Tibial nerve (tissue), 4 donors: ENCODE data around the gene CAMK2G. TPM values are rescaled to one million over a fixed set of nuclear protein-coding genes. Genes with fewer than 3 reads are reported as not detected.

Source experiments
- DNase-seq, 2 donors: peaks; one replicate each; pipeline ENCODE4 v3.0.0-alpha.2; 2019; ENCODE audit warnings: low spot score in 2 of 2
- H3K27ac ChIP-seq, 4 donors: fragments of 200-600 bp; sonication (generic) in 3 of 4; one replicate each; pipeline ENCODE4 v1.5.1; 2017 to 2019; ENCODE audit warnings: mild to moderate bottlenecking in 1 of 4
- H3K27me3 ChIP-seq, 2 donors: fragments of 200-600 bp; sonication (generic) in 1 of 2; one replicate each; pipeline versions ENCODE4 v1.5.1 to v1.6.0; 2017 to 2019
- H3K36me3 ChIP-seq, 3 donors: fragments of 200-600 bp; sonication (generic); one replicate each; pipeline ENCODE4 v1.5.1; 2018 to 2019
- H3K4me1 ChIP-seq, 4 donors: fragments of 200-600 bp; sonication (generic) in 3 of 4; one replicate each; pipeline ENCODE4 v1.5.1; 2017 to 2019
- H3K4me3 ChIP-seq, 4 donors: fragments of 200-600 bp; sonication (generic) in 3 of 4; one replicate each; pipeline ENCODE4 v1.5.1; 2017 to 2019; ENCODE audit warnings: mild to moderate bottlenecking in 1 of 4, moderate library complexity in 1 of 4
- H3K9me3 ChIP-seq, 4 donors: fragments of 200-600 bp; sonication (generic) in 3 of 4; one replicate each; pipeline ENCODE4 v1.5.1; 2017 to 2019
- EP300 ChIP-seq, 2 donors: sonication (generic); formaldehyde crosslinking; IDR thresholded peaks; one replicate each; pipeline ENCODE4 v1.6.1; 2017; ENCODE audit warnings: antibody characterized with exemption in 2 of 2, mild to moderate bottlenecking in 1 of 2
- POLR2A ChIP-seq, 2 donors: fragments of 450-650 bp; IDR thresholded peaks; one replicate each; pipeline ENCODE4 v1.6.1; 2017; ENCODE audit warnings: antibody characterized with exemption in 2 of 2, mild to moderate bottlenecking in 2 of 2, moderate library complexity in 2 of 2
- WGBS, 2 donors: methylation state at CpG; one replicate each; pipeline ENCODE4 v1.1.5; 2018; 5-methylcytosine and 5-hydroxymethylcytosine counted together
- total RNA-seq, 4 donors: library from RNA; depleted of rRNA; stranded (reverse); fragments of >200 nt; gene quantifications; one replicate each; pipeline ENCODE4 v1.1.0, GENCODE V29; 2016
- TF ChIP-seq, protein P1 (sequence below), 5 experiments: fragments of 200-600 bp in 3 of 5; fragments of 450-650 bp in 2 of 5; sonication (generic) in 3 of 5; IDR thresholded peaks; one replicate each; pipeline ENCODE4 v1.5.1; 2016 to 2019; ENCODE audit warnings: antibody characterized with exemption in 5 of 5, mild to moderate bottlenecking in 3 of 5, moderate library complexity in 2 of 5

The CAMK2G gene
- total RNA-seq, 4 donors from 2014 or later: 26.4 to 43.5 (median 35.1) TPM

- Histone ChIP-seq H3K27me3 (no peaks in the 10 kb centered on the region), H3K36me3 (peaks cover 0 to 34% (median 0%) of the 10 kb centered on the region in 3 donors), H3K4me1 (peaks cover 0 to 74% (median 21%) of the 10 kb centered on the region in 4 donors), H3K27ac (peak overlapping the region in 3 of 4 donors; percentile 1 to 70 (median 36)), H3K4me3 (no peak overlapping the region), H3K9me3 (no peaks in the 10 kb centered on the region)
- 73 to 85% methylated on average over 13 of the region's 13 CpGs for WGBS, 2 donors
- DNase-seq: no peak
- no peak for TF ChIP-seq EP300 (IDR thresholded peaks at IDR 0.05)
- TF ChIP-seq POLR2A (IDR thresholded peaks at IDR 0.05): no peak
- TF ChIP-seq, protein P1, sequence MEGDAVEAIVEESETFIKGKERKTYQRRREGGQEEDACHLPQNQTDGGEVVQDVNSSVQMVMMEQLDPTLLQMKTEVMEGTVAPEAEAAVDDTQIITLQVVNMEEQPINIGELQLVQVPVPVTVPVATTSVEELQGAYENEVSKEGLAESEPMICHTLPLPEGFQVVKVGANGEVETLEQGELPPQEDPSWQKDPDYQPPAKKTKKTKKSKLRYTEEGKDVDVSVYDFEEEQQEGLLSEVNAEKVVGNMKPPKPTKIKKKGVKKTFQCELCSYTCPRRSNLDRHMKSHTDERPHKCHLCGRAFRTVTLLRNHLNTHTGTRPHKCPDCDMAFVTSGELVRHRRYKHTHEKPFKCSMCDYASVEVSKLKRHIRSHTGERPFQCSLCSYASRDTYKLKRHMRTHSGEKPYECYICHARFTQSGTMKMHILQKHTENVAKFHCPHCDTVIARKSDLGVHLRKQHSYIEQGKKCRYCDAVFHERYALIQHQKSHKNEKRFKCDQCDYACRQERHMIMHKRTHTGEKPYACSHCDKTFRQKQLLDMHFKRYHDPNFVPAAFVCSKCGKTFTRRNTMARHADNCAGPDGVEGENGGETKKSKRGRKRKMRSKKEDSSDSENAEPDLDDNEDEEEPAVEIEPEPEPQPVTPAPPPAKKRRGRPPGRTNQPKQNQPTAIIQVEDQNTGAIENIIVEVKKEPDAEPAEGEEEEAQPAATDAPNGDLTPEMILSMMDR (IDR thresholded peaks at IDR 0.05): no peak
Measured at GRCh38 chr10:73858750-73859427, 15.5 kb downstream of the CAMK2G start.

GRCh38 chr10:73858013-73858708, 16.2 kb downstream of the CAMK2G start:
- H3K9me3 ChIP-seq: no peaks in the 10 kb centered on the region
- H3K27me3 ChIP-seq: no peaks in the 10 kb centered on the region
- peaks cover 0 to 67% (median 21%) of the 10 kb centered on the region in 4 donors for H3K4me1 ChIP-seq
- no peak overlapping the region for H3K4me3 ChIP-seq
- peaks cover 0 to 39% (median 0%) of the 10 kb centered on the region in 3 donors for H3K36me3 ChIP-seq
- H3K27ac ChIP-seq: peak overlapping the region in 2 of 4 donors; percentile 17 to 36
- 73% methylated on average over 12 of the region's 12 CpGs for WGBS, 2 donors
- DNase-seq: no peak
- TF ChIP-seq POLR2A (IDR thresholded peaks at IDR 0.05) (no peak), EP300 (IDR thresholded peaks at IDR 0.05) (no peak)
- TF ChIP-seq, protein P1 (IDR thresholded peaks at IDR 0.05): no peak

DNA sequence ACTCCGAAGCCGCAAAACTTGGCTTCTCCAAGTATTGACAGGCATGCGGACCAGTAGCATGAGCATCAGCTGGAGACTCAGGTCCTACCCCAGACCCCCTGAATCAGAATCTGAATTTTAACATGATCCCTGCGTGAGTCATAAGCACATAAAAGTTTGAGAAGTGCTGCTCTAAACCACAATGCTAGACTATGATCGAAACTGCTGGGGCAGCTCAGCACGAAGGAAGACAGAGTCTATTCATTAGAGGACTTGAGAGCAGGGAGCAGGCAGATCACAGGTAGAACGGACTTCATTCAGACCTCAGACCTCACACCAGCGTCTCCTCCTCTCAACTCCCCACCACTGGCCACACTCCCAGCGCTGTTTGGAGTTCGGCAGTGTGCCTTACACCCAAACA, 16.9 kb downstream of the CAMK2G start:
- TF ChIP-seq EP300 (IDR thresholded peaks at IDR 0.05): no peak
- TF ChIP-seq, protein P1 (IDR thresholded peaks at IDR 0.05): no peak
- no peak for TF ChIP-seq POLR2A (IDR thresholded peaks at IDR 0.05)
- peaks cover 0 to 60% (median 21%) of the 10 kb centered on the region in 4 donors for H3K4me1 ChIP-seq
- no peak overlapping the region for H3K4me3 ChIP-seq
- no peaks in the 10 kb centered on the region for H3K27me3 ChIP-seq
- peaks cover 0 to 45% (median 0%) of the 10 kb centered on the region in 3 donors for H3K36me3 ChIP-seq
- WGBS, 2 donors: 73 to 76% methylated on average over 10 of the region's 10 CpGs
- peak overlapping the region in 2 of 4 donors; percentile 1 to 5 for H3K27ac ChIP-seq
- no peaks in the 10 kb centered on the region for H3K9me3 ChIP-seq
- no peak for DNase-seq

GRCh38 chr10:73856261-73856660, 18.1 kb downstream of the CAMK2G start:
- peaks cover 0 to 50% (median 21%) of the 10 kb centered on the region in 4 donors for H3K4me1 ChIP-seq
- no peak for DNase-seq
- WGBS, 2 donors: 88 to 92% methylated on average over 8 of the region's 8 CpGs
- H3K27ac ChIP-seq: no peak overlapping the region
- no peak overlapping the region for H3K4me3 ChIP-seq
- no peaks in the 10 kb centered on the region for H3K9me3 ChIP-seq
- H3K36me3 ChIP-seq: peaks cover 0 to 53% (median 2%) of the 10 kb centered on the region in 3 donors
- TF ChIP-seq, protein P1 (IDR thresholded peaks at IDR 0.05): no peak
- TF ChIP-seq EP300 (IDR thresholded peaks at IDR 0.05) (no peak), POLR2A (IDR thresholded peaks at IDR 0.05) (no peak)
- no peaks in the 10 kb centered on the region for H3K27me3 ChIP-seq

GRCh38 chr10:73855413-73855812, 18.9 kb downstream of the CAMK2G start:
- 62 to 75% methylated on average over 4 of the region's 4 CpGs for WGBS, 2 donors
- TF ChIP-seq POLR2A (IDR thresholded peaks at IDR 0.05): no peak
- TF ChIP-seq EP300 (IDR thresholded peaks at IDR 0.05): no peak
- no peak overlapping the region for H3K27ac ChIP-seq
- peaks cover 0 to 44% (median 2%) of the 10 kb centered on the region in 3 donors for H3K36me3 ChIP-seq
- H3K9me3 ChIP-seq: no peaks in the 10 kb centered on the region
- no peak for DNase-seq
- H3K4me3 ChIP-seq: no peak overlapping the region
- H3K4me1 ChIP-seq: peaks cover 0 to 49% (median 21%) of the 10 kb centered on the region in 4 donors
- H3K27me3 ChIP-seq: no peaks in the 10 kb centered on the region
